Smooth muscle cell (in vitro differentiated cells): ENCODE results near the gene COPS8. TPM values are rescaled to one million over a fixed set of nuclear protein-coding genes. Genes with fewer than 3 reads are reported as not detected.
A peak's percentile ranks its signal among the peaks of the same experiment; 100 is the strongest.

Experiments used
- DNase-seq: peaks from one replicate; lab custom pipeline; 2025; ENCODE audit not compliant: unreplicated experiment; lab: John Stamatoyannopoulos, UW
- H2AFZ ChIP-seq: fragments of 200-600 bp; sonication (generic); 2 replicates; pipeline ENCODE4 v1.6.0; 2016; ENCODE audit warnings: antibody characterized with exemption, low read depth, mild to moderate bottlenecking
- H3F3A ChIP-seq: fragments of 200-600 bp; sonication (generic); 2 replicates; pipeline ENCODE4 v1.6.0; 2017; ENCODE audit warnings: antibody characterized with exemption, low read depth
- H3K27ac ChIP-seq: fragments of 200-600 bp; sonication (generic); 2 replicates; pipeline ENCODE4 v1.5.1; 2016; ENCODE audit warnings: low read depth, mild to moderate bottlenecking
- H3K27me3 ChIP-seq: fragments of 200-600 bp; sonication (generic); 2 replicates; pipeline ENCODE4 v1.6.1; 2016; ENCODE audit warnings: low read depth, mild to moderate bottlenecking
- H3K36me3 ChIP-seq: fragments of 200-600 bp; sonication (generic); 2 replicates; pipeline ENCODE4 v1.5.1; 2016; ENCODE audit warnings: low read depth
- H3K4me1 ChIP-seq: fragments of 200-600 bp; sonication (generic); 2 replicates; pipeline ENCODE4 v1.5.1; 2016; ENCODE audit warnings: low read depth
- H3K4me2 ChIP-seq: fragments of 200-600 bp; sonication (generic); 2 replicates; pipeline ENCODE4 v1.6.0; 2016; ENCODE audit warnings: mild to moderate bottlenecking
- H3K4me3 ChIP-seq: fragments of 200-600 bp; sonication (generic); 2 replicates; pipeline ENCODE4 v1.5.1; 2016; ENCODE audit warnings: mild to moderate bottlenecking
- H3K79me2 ChIP-seq: fragments of 200-600 bp; sonication (generic); 2 replicates; pipeline ENCODE4 v1.6.0; 2016; ENCODE audit warnings: low read depth, mild to moderate bottlenecking
- H3K9ac ChIP-seq: fragments of 200-600 bp; sonication (generic); 2 replicates; pipeline ENCODE4 v1.6.0; 2016; ENCODE audit warnings: low read depth
- H3K9me3 ChIP-seq: fragments of 200-600 bp; sonication (generic); replicated peaks from 2 replicates; pipeline ENCODE4 v1.5.1; 2016; ENCODE audit warnings: low read depth
- H4K20me1 ChIP-seq: fragments of 200-600 bp; sonication (generic); 2 replicates; pipeline ENCODE4 v1.6.0; 2016; ENCODE audit warnings: low read depth
- WGBS: methylation state at CpG from one replicate; pipeline ENCODE4 v1.1.7; 2016; ENCODE audit warnings: low lambda C conversion rate; 5-methylcytosine and 5-hydroxymethylcytosine counted together
- polyA plus RNA-seq: library from polyadenylated mRNA; unstranded; fragments of >200 nt; fragmentation: Nextera tagmentation; extraction: Ambion mirVana; gene quantifications from 2 replicates; pipeline ENCODE4 v1.2.1, GENCODE V29; 2016
- total RNA-seq: library from RNA; depleted of rRNA; stranded (reverse); fragments of >200 nt; gene quantifications from 2 replicates; pipeline ENCODE4 v1.2.3, GENCODE V29; 2014
- TF ChIP-seq, protein P1 (sequence below): fragments of 200-600 bp; sonication (generic); IDR thresholded peaks from 2 replicates; pipeline ENCODE4 v1.5.1; 2017; ENCODE audit warnings: borderline replicate concordance, mild to moderate bottlenecking, antibody characterized with exemption; ENCODE audit not compliant: insufficient read depth, poor library complexity, severe bottlenecking

COPS8 gene
- total and polyA plus RNA-seq, 2 experiments from 2014 or later, result 132 to 159 TPM

DNA sequence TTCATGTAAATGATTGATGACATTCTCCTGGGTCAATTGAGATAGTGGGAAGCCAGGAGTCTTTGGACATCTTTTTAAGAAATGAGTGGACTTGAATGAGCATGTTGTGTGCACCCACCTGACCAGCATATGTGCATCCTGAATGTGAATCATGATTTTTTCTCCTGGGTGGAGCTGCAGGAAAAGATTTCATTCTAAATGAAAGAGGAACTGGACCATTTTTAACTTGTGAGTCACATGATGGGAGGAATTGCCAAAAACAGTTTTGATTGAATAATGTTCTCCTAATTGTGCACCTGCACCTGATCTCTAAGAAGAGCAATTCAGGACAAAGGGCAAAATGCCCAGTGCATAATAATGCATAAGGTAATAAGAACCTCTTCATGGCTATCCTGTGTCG, 32.3 kb downstream of the COPS8 start:
- Histone ChIP-seq H3K4me3 (no peak overlapping the region), H3K36me3 (no peaks in the 10 kb centered on the region), H3K27ac (no peak overlapping the region), H4K20me1 (no peaks in the 10 kb centered on the region), H3K4me1 (no peaks in the 10 kb centered on the region), H3K9ac (no peak overlapping the region), H3K9me3 (no peaks in the 10 kb centered on the region), H3F3A (peaks cover 21% of the 10 kb centered on the region), H3K27me3 (no peaks in the 10 kb centered on the region), H3K4me2 (no peak overlapping the region), H2AFZ (no peak overlapping the region), H3K79me2 (peaks cover 9% of the 10 kb centered on the region)
- no peak for DNase-seq
- WGBS, result 79% methylated on average over 1 of the region's 1 CpG
- TF ChIP-seq, protein P1, sequence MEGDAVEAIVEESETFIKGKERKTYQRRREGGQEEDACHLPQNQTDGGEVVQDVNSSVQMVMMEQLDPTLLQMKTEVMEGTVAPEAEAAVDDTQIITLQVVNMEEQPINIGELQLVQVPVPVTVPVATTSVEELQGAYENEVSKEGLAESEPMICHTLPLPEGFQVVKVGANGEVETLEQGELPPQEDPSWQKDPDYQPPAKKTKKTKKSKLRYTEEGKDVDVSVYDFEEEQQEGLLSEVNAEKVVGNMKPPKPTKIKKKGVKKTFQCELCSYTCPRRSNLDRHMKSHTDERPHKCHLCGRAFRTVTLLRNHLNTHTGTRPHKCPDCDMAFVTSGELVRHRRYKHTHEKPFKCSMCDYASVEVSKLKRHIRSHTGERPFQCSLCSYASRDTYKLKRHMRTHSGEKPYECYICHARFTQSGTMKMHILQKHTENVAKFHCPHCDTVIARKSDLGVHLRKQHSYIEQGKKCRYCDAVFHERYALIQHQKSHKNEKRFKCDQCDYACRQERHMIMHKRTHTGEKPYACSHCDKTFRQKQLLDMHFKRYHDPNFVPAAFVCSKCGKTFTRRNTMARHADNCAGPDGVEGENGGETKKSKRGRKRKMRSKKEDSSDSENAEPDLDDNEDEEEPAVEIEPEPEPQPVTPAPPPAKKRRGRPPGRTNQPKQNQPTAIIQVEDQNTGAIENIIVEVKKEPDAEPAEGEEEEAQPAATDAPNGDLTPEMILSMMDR, result no peak

DNA sequence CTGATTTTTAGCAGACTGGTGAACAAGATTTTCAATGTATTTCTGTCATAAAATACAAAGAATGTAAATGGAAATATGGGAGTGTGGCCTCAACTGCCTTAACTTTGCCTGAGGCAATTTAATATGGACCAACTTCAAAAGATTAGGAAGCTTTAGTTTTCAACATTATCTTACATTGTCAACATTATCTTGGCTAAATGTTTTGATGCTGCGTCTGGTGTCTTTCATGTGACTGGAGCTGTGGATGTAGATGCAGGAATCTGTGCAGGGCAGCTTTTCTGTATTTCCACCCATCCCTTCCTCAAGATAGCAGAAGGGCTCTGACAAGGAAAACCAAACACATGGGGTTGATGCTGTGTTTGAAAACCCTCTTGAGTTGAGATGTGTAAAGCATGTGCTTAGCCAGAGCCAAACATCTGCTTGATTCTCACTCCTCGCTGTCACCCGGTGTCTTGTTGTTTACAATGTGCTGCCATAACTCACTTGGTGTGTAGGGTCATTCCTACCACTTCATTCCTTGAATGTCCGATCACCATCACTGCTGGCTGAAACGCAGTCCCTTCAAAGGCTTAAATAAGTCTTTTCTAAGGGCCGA, 33.0 kb downstream of the COPS8 start:
- H3K9ac ChIP-seq, result no peak overlapping the region
- TF ChIP-seq, protein P1, result no peak
- no peak overlapping the region for H2AFZ ChIP-seq
- H3K27ac ChIP-seq, result peak overlapping the region; percentile 11
- H3K4me3 ChIP-seq, result no peak overlapping the region
- H4K20me1 ChIP-seq, result no peaks in the 10 kb centered on the region
- H3K9me3 ChIP-seq, result no peaks in the 10 kb centered on the region
- no peaks in the 10 kb centered on the region for H3K36me3 ChIP-seq
- WGBS, result 22% methylated on average over 6 of the region's 6 CpGs
- H3K4me2 ChIP-seq, result no peak overlapping the region
- H3K79me2 ChIP-seq, result peaks cover 14% of the 10 kb centered on the region
- H3K4me1 ChIP-seq, result no peaks in the 10 kb centered on the region
- DNase-seq, result no peak
- peaks cover 21% of the 10 kb centered on the region for H3F3A ChIP-seq
- no peaks in the 10 kb centered on the region for H3K27me3 ChIP-seq

DNA sequence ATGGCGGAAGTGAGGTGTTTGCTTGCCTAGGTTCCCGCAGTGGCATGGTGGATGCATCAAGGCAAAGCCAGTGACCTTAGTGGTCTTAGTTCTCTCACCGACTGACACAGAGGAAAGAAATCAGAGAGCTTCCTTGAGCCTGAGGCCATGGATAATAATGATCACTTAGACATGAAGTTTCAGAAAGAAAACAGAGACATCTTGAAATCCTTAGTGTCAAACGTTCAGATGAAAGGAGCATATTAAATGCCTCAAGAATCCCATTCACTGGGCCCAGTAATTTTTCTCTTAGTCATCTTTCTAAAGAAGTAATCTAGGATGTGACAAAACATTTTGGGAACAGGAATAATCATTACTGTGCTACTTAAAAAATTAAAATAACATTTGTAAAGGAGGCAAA, 35.2 kb downstream of the COPS8 start:
- H3K4me2 ChIP-seq, result no peak overlapping the region
- H3K9ac ChIP-seq, result no peak overlapping the region
- TF ChIP-seq, protein P1, result no peak
- H3K4me3 ChIP-seq, result no peak overlapping the region
- no peaks in the 10 kb centered on the region for H3K27me3 ChIP-seq
- peak overlapping the region; percentile 45 for H3K27ac ChIP-seq
- H4K20me1 ChIP-seq, result no peaks in the 10 kb centered on the region
- H2AFZ ChIP-seq, result no peak overlapping the region
- no peaks in the 10 kb centered on the region for H3K4me1 ChIP-seq
- WGBS, result 63% methylated on average over 4 of the region's 4 CpGs
- DNase-seq, result no peak
- H3K9me3 ChIP-seq, result no peaks in the 10 kb centered on the region
- H3K79me2 ChIP-seq, result peaks cover 14% of the 10 kb centered on the region
- H3K36me3 ChIP-seq, result no peaks in the 10 kb centered on the region
- peaks cover 30% of the 10 kb centered on the region for H3F3A ChIP-seq

- no peaks in the 10 kb centered on the region for H3K9me3 ChIP-seq
- peak overlapping the region; percentile 45 for H3K27ac ChIP-seq
- H3K27me3 ChIP-seq, result no peaks in the 10 kb centered on the region
- WGBS, result 85% methylated on average over 1 of the region's 1 CpG
- H4K20me1 ChIP-seq, result no peaks in the 10 kb centered on the region
- TF ChIP-seq, protein P1, result no peak
- H3K9ac ChIP-seq, result no peak overlapping the region
- DNase-seq, result no peak
- H2AFZ ChIP-seq, result no peak overlapping the region
- no peak overlapping the region for H3K4me2 ChIP-seq
- H3K4me1 ChIP-seq, result no peaks in the 10 kb centered on the region
- no peaks in the 10 kb centered on the region for H3K36me3 ChIP-seq
- peaks cover 14% of the 10 kb centered on the region for H3K79me2 ChIP-seq
- H3K4me3 ChIP-seq, result no peak overlapping the region
- H3F3A ChIP-seq, result peaks cover 31% of the 10 kb centered on the region
Observed at GRCh38 chr2:237121321-237121720, 35.6 kb downstream of the COPS8 start.
